Pericardium fibroblast (primary cell): Measurements from ENCODE around the gene DRAXIN. TPM values are rescaled to one million over a fixed set of nuclear protein-coding genes. Genes with fewer than 3 reads are reported as not detected.

Experiments
- total RNA-seq: library from RNA; depleted of rRNA; stranded (reverse); fragments of >200 nt; gene quantifications from 2 replicates; pipeline ENCODE4 v1.2.3, GENCODE V29; 2015

DRAXIN gene
- total RNA-seq = under 0.01 TPM in 1 of 2 replicates, not detected in the other

GRCh38 chr1:11691302-11691914 is at the start of gene DRAXIN:
DRAXIN (plus strand) TSS chr1:11691710; CDS start chr1:11706259, 14,549 bp downstream.

GRCh38 chr1:11654137-11654938 is 37.2 kb upstream of the DRAXIN start, which contains the start of the genes FBXO2 and FBXO44:
FBXO2 (minus strand) TSS chr1:11654429; CDS start chr1:11654340, 89 bp downstream.
FBXO44 (plus strand) TSS chr1:11654877; CDS start chr1:11655836, 959 bp downstream.

GRCh38 chr1:11681071-11681771 is 10.3 kb upstream of the DRAXIN start, which contains the start of gene MAD2L2:
MAD2L2 (minus strand) TSS chr1:11681148; CDS start chr1:11680601, 547 bp downstream.

GRCh38 chr1:11735854-11736745 is 44.6 kb downstream of the DRAXIN start, which contains the start of gene AGTRAP:
AGTRAP (plus strand) TSS chr1:11736136; CDS start chr1:11736209, 73 bp downstream.

GRCh38 chr1:11761988-11762406 is 70.5 kb downstream of the DRAXIN start, which contains the start of gene C1orf167:
C1orf167 (plus strand) TSS chr1:11762193; CDS start chr1:11764401, 2,208 bp downstream.

Other genes starting within 250 kb of the DRAXIN start
- under 0.01 TPM in 1 of 2 replicates, not detected in the other for gene DISP3, start 212.6 kb upstream of the DRAXIN start, total RNA-seq
- 0.47 and 2.0 TPM in 2 replicates for gene FBXO2, start 37.3 kb upstream of the DRAXIN start, total RNA-seq
- gene FBXO44, start 36.8 kb upstream of the DRAXIN start, total RNA-seq = 11.6 and 12.1 TPM in 2 replicates
- gene FBXO6, start 27.5 kb upstream of the DRAXIN start, total RNA-seq = 3.9 and 6.2 TPM in 2 replicates
- gene MAD2L2, start 10.6 kb upstream of the DRAXIN start, total RNA-seq = 31.4 and 34.9 TPM in 2 replicates
- 46.9 and 59.1 TPM in 2 replicates for gene AGTRAP, start 44.4 kb downstream of the DRAXIN start, total RNA-seq
- gene C1orf167, start 70.5 kb downstream of the DRAXIN start, total RNA-seq = 0.93 TPM in 1 of 2 replicates, not detected in the other
- gene MTHFR, start 114.3 kb downstream of the DRAXIN start, total RNA-seq = 19.0 and 20.1 TPM in 2 replicates
- 9.6 and 17.8 TPM in 2 replicates for gene CLCN6, start 114.5 kb downstream of the DRAXIN start, total RNA-seq
- gene NPPA, start 156.1 kb downstream of the DRAXIN start, total RNA-seq = not detected in 2 replicates
- gene NPPB, start 167.2 kb downstream of the DRAXIN start, total RNA-seq = not detected in 2 replicates
- gene KIAA2013, start 234.7 kb downstream of the DRAXIN start, total RNA-seq = 77.4 and 81.2 TPM in 2 replicates
- gene PLOD1, start 243.0 kb downstream of the DRAXIN start, total RNA-seq = 314 and 529 TPM in 2 replicates